Dermis microvascular lymphatic vessel endothelial cell (primary cell): ENCODE results near the gene FADS3. TPM values are rescaled to one million over a fixed set of nuclear protein-coding genes. Genes with fewer than 3 reads are reported as not detected.

Source experiments
- DNase-seq, 2 donors: peaks; one replicate each; pipeline versions ENCODE4 v3.0.0 to v3.0.0-alpha.2; 2010; ENCODE audit warnings: low read depth in 2 of 2
- total RNA-seq: library from RNA; depleted of rRNA; stranded (reverse); fragments of >200 nt; gene quantifications from 2 replicates; pipeline ENCODE4 v1.2.1, GENCODE V29; 2014

The FADS3 gene
- total RNA-seq, 1 donor from 2014 or later, result 77.4 TPM

DNA sequence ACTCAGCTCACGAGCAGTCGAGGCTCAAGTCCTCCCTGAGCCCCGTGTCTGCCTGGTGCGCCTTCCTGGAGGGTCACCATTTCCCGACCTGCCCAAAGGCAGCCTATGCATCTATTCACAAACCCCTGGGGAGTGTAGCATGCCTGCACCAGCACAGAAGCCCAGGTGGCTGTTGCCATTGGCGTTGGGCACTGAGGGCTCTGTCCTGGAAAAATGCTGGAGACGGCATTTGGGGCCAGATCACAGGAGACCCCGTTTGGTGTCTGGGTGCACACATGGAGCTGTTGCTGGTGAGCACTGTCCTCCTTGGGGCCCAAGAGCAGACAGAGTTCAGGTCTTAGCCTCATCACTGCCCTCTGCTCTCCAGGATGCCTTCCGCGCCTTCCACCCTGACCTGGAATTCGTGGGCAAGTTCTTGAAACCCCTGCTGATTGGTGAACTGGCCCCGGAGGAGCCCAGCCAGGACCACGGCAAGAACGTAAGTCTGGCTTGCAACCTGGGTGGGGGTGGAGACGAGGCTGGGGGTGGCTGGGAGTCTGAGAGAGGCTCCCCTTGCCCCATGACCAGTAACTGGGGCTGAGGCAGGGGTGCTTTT lies 53.8 kb downstream of the FADS3 start:
- DNase-seq, result no peak

DNA sequence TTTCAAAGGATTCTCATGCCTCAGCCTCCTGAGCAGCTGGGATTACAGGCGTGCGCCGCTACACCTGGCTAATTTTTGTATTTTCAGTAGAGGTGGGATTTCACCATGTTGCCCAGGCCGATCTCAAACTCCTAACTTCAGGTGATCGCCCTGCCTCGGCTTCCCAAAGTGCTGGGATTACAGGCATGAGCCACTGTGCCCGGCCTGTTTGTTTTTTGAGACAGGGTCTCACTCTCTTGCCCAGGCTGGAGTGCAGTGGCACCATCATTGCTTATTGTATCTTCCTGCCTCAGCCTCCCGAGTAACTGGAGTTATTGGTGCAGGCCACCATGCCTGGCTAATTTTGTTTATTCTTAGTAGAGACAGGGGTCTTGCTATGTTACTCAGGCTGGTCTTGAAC lies 55.2 kb downstream of the FADS3 start:
- DNase-seq, result no peak

DNA sequence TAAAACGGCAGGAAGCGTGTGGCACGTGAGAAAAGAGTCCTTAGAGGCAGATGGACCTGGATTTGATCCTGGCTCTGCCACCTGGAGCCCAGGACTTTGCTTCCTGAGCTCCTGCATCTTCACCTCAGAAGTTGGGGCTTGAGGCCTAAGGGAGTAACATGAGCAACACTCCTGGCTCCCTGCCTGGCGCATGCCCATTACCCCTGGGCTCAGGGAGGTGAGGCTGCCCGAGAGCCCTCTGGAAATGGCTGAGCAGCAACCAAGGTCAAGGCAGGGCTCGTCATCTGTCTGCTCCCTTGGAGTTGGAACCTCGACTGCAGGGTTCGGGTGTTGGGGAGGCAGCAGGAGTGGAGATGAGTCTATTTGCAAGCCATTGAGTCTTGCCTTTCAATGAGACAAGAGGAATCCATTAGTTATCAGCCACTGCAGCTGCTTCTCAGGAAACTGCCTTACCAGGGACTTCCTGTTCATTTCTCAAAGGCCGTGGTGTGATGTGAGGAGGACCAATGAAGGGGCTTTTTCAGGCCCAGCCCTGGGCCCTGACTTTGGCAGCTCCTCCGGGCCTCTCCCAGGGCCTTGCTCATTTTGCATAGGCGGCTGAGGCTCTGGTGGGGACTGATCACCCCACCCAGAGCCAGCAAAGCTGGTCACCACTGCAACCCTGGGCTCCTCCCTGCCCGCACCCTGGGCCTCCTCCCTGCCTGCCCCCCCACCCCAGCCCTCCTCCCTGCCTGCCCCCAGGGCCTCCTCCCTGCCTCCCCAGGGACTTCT lies 56.9 kb downstream of the FADS3 start:
- DNase-seq, result peak in 1 of 2 donors; percentile 84

DNA sequence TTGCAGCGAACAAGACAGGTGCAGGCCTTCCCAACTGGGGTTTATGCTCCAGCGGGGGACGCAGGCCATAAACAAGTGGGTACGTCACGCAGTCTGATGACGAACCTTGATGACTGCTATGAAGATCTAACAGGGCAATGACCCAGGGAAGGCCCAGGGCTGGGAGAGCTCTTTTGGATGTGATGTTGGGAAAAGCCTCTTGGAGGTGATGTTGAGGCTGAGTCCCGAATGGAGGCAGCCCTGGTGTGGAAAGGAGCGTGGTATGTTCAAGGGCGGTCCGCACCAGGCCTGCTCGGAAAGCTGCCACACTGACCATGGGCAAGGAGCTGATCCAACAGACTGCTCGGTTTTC lies 57.4 kb downstream of the FADS3 start:
- DNase-seq, result no peak

DNA sequence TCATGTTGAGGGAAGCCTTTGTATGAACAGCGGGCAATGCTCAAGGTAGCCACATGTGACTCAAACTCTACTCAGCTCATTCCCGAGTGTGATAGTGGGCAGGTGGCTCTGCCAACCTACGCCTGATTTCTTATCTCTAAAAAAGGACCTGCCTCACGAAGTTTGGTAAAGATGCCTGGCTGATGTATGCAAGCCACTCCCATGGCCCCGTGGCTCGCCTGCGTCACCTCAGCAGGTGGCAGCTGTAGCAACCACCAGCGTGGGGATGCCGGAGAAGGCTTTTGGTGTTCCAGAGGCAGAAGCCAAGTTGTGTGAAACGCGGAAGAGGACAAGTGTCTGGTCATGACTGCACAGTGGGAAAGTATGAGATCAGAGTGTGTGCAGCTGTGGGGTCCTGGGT lies 57.9 kb downstream of the FADS3 start:
- DNase-seq, result no peak

DNA sequence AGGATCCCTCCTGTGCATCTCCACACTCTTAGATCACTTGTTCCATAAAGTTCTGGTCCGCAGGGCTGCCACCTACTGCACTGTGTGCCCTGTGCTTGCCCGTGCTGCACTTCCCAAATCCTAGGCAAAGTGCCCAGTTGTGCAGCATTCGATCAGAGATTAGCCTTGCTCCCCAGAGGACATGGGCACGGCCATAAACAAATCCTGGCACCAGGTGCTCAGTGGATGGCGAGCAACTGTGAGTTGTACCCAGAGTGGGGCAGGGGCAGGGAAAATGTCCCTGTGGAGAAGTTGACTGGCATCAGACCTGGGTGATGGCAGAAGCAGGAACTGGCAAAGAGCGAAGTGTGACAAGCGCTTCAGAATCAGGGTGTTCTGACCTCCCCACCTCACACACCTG lies 58.6 kb downstream of the FADS3 start:
- DNase-seq, result no peak

DNA sequence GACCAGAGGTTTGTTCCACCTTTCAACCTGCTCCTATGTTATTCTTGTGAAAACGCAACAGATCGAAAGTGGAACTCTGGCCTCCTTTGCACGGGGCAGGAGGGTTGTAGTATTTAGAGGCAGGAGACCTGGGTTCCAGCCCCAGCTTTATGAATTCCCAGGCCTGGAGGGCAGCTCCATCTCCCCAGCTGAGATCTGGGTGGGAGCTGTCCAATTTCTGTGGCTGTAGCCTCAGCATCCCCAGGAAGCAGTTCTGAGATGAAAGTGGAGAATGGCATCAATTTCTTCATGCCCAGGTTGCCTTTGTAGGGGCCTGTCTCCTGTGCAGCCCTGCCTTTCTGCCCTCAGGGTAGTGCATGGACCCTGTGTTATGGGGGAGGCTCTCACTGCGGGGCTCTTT lies 59.1 kb downstream of the FADS3 start:
- DNase-seq, result no peak

DNA sequence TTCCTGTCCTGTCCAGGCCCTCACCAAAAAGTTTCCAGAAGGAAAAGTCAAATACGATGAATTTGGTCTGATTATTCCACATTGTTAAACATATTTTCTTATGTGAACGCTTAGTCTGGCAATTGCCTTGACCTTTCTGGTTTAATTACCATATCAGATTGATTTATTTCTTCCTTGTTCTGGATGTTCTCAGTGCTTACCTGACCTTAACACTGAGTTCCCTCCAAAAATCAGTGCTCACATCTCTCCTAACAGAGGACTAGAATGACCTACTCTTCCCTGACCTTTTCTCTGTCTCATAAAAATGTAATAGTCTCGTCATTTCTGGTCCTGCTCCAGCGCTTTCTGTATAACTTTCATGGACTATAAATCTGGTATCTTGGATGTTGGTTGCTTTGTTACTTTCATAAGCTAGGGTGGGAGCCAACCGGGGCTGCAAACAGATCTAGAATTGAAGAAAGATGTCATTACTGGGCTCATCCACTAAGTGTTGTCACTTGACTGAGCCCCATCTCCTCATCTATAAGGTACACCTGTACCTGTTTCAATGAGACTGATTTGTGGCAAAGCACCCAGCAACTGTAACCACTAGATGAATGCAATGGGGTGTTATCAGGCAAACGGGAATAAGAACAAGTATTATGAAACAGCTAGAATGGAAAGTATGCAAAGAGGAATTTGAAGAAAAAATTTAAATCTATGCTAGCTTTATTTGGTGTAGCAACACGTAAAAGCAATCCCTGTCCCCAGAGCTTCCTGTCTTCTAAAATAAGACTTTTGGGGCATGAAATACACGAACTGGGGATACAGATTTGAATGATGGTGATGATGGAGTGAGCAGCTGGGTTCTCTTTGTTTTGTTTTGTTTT lies 60.9 kb downstream of the FADS3 start:
- no peak for DNase-seq

DNA sequence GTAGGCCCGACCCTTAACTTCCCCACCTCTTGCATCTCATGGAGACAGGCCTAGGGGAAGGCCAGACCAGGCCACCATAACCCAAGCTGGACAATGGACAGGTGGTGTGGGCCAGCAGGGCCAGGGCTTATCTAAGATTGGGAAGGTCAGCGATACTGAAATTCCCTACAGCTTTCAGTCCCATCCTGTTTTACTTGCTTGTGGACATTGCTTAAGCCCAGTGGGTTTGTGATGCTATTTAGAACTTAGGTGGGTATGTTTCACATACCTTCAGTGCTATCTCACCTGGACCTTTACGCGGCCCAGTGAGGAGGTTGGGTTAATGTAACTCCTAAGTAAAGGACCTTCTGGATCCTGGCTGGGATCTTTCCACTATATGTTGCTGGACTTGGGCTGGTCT lies 61.5 kb downstream of the FADS3 start:
- DNase-seq, result no peak

DNA sequence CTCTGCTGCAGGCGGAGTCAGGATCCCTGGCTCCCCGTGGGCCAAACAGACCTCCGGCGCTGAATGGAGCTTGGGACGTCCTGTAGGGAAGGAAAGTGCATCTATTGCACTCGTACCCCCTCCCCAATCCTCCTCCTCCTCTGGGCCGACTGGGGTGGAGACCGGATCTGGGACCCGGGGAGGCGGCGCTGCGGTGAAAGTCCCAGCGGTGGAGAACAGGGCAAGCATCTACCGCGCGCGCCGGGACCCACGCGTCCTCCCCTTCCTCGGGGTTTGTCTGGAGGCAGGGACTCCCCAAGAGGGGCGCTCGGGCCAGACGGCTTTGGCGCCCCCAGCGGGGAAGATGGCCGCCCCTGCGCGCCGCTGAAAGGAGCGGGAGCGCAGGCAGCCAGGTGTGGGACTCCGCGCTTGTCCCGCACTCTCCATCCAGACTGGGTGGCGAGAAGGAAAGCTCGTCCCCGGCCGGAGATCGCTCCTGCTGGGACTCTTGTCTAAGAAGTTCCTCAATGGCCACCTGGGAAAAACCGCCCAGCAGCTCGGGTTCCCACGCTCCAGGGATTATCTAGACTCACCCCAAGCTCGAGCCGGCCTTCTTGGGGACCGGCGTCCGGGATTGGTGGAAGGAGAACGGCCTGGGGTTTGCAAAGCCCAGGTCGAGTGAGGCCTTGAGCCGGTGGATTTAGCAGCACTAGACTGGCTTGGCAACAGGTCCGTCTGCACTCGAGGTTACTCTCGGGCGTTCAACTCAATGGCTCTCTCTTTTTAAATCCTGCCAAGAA lies 62.5 kb downstream of the FADS3 start:
- DNase-seq, result peak in 1 of 2 donors; percentile 43

DNA sequence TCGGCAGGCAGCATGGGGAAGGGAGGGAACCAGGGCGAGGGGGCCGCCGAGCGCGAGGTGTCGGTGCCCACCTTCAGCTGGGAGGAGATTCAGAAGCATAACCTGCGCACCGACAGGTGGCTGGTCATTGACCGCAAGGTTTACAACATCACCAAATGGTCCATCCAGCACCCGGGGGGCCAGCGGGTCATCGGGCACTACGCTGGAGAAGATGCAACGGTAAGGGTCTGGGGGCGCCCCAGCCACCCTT lies 63.0 kb downstream of the FADS3 start:
- no peak for DNase-seq

DNA sequence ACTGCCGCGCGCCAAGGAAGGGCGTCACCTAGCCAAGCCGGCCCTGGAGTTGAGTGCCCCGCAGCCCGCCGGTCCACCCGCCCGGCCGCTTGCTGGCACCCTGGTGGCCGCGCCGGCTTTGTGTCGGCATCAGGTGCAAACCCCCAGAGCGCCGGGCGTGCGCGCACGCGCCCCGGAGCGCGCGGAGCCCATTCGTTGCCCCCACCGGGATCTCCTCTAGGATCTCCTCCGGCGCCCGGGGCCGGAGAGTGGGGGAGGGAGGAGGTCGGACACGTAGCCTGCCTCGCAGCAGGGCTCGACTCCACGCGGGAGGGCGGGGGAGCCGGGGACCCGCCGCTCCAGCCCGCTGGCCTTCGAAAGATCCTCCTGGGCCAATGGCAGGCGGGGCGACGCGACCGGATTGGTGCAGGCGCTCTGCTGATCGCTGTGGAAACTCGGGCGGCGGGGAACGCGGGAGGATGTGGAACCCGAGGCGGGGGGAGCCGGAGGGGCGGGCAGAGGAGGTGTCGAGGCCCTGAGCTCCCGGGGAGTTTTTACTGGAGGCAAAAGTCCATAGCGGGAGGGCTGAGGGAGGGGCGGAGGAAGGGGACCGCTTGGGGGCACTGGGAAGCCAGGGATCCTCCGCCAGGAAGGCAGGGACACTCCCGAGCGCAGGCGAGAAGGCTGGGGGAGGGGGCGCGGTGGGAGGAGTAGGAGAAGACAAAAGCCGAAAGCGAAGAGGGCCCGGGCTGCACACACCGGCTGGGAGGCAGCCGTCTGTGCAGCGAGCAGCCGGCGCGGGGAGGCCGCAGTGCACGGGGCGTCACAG lies 63.6 kb downstream of the FADS3 start, which contains the start of gene FADS2:
Gene FADS2 (plus strand): TSS at position 730 of the 808 bp plus-strand sequence. CDS start 91 bp downstream, outside the sequence.
- peak; percentile 59 to 94 for DNase-seq

DNA sequence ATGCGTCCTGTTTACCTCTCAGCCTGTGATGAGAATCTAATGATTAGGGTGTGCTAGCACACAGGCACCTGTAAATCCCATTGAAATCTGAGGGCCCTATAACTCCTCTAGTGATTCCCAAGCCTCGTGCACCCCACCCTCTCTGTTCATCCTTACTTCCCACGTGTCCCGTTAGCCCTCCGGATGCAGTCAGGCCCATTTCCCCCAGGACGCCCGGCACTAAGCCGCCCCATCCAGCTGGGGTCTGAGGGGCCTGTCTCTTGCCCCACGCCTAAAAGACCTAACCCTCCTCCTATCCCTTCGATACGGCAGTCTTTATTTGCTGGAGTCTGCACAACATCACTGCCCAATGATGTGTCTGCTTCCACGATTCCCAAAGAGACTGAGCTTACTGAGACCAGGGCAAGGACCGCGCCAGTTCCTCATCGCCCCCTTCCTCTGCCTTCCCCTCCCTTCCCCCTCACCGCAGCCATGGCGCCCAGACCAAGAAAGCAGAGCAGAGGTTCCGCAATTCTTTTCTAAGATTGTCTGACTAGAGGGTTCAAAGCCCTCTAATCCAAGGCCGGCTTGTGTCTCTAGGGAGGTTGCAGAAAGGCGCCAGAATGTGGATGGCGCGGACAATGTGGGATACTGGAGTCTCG lies 64.3 kb downstream of the FADS3 start:
- DNase-seq, result no peak

Other genes starting within 250 kb of the FADS3 start
- gene DAGLA, start 211.2 kb downstream of the FADS3 start, total RNA-seq, result 1.7 and 3.2 TPM in 2 replicates
- gene MYRF, start 138.9 kb downstream of the FADS3 start, total RNA-seq, result 0.25 and 0.26 TPM in 2 replicates
- gene TMEM258, start 98.9 kb downstream of the FADS3 start, total RNA-seq, result 93.4 and 124 TPM in 2 replicates
- gene FEN1, start 98.6 kb downstream of the FADS3 start, total RNA-seq, result 20.0 and 30.8 TPM in 2 replicates
- gene FADS1, start 74.5 kb downstream of the FADS3 start, total RNA-seq, result 22.3 and 39.3 TPM in 2 replicates
- gene FADS2, start 63.2 kb downstream of the FADS3 start, total RNA-seq, result 57.7 and 114 TPM in 2 replicates
- 1.9 and 11.3 TPM in 2 replicates for gene RAB3IL1, start 26.0 kb upstream of the FADS3 start, total RNA-seq
- under 0.01 and 0.13 TPM in 2 replicates for gene BEST1, start 58.8 kb upstream of the FADS3 start, total RNA-seq
- gene FTH1, start 76.1 kb upstream of the FADS3 start, total RNA-seq, result 393 and 1,287 TPM in 2 replicates
- gene INCENP, start 232.5 kb upstream of the FADS3 start, total RNA-seq, result 17.7 and 25.9 TPM in 2 replicates